Fibroblast of peridontal ligament (primary cell): ENCODE data around the gene PLA2G15.

ENCODE experiments used
- DNase-seq: peaks from one replicate; pipeline ENCODE4 v3.0.0-alpha.2; 2010; ENCODE audit errors: extremely low read depth

The PLA2G15 gene

DNA sequence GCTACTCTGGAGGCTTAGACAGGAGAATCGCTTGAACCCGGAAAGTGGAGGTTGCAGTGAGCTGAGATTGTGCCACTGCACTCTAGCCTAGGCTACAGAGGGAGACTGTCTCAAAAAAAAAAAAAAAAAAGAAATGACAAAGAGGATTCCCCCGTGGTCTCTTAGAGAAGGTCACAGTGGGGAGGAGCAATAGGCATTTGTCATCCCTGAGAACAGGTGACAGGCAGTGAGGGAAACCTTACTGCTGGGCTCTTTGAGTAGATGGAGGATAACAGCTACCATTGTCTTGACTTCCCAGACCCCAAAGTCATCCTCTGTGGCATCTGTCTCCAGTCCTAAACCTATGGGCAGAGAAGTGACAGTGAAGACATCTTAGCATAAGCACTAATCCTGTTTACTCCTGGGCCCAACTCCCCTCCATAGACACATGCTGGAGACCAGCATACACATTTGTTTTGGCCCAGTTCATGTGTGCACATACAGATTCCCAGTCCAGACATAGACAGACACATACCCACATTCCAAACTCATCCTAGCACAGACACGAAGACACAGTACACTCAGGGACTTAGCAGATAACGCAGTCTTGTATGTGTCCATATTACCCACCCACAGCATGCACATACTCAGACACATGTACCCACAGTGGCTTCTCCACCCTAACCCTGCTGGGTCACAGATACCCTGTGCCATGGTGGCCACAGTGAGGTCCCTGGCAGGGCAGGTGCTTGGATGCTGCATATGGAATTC is 11.9 kb upstream of the PLA2G15 start:
- no peak for DNase-seq

DNA sequence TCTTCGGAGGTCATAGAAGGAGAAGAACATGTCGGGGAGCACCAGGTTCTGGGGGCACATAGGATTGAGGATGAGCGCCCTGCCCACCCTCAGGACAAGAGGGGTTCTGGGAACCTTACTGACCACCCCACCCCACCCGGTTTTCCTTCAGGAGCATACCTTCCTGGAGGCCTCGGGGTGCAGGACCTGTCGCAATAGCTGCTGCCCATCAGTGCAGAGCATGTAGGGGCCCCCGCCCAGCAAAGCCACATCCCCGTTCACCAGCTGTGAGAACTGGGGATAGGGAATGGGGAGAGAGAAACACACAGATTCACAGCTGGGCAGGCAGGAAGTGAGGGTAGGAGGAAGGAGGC is 11.4 kb upstream of the PLA2G15 start:
- no peak for DNase-seq

GRCh38 chr16:68234188-68235107 is 10.7 kb upstream of the PLA2G15 start:
- DNase-seq, result no peak

DNA sequence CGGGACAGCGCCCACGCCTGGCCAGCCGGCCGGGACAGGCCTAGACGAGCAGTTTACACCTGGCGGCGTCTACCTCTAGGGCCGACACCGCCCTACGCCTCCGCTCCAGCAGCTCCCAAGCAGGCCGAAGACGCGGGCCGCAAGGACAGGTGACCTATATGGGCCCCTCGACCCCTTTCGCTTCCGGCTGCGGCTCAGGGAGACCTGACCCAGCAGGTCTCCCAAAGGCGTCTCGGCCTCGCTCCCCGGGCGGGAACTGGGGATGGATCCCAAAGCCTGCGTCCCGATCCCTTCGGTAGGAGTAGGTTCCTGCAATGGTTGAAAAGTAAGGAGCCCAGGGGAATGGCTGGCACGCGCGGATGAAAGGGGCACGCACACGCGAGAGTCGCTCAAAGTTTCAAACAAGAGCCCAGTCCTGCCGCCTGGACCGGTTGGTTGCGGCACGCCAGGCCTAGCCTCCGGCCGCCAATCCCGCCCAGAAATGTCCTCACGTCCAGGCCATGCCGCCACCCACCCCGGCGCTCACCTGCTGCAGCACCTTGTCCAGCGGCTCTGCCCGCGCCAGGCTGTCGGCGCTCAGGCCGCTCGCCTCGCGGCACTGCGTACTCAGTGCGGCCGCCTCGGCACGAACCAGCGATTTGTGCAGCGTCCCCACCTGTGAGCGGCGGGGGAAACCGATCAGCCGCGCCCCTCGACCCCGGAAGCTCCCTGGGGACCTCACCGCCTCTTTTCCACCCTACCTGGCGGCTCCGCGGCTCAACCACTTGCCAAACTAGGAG is 9.9 kb upstream of the PLA2G15 start:
- DNase-seq, result no peak

GRCh38 chr16:68235887-68236136 is 9.4 kb upstream of the PLA2G15 start, which contains the start of gene ESRP2:
Gene ESRP2, minus strand, starts transcription at chr16:68236127. Its CDS starts 82 bp downstream, at chr16:68236045.
- DNase-seq, result no peak

DNA sequence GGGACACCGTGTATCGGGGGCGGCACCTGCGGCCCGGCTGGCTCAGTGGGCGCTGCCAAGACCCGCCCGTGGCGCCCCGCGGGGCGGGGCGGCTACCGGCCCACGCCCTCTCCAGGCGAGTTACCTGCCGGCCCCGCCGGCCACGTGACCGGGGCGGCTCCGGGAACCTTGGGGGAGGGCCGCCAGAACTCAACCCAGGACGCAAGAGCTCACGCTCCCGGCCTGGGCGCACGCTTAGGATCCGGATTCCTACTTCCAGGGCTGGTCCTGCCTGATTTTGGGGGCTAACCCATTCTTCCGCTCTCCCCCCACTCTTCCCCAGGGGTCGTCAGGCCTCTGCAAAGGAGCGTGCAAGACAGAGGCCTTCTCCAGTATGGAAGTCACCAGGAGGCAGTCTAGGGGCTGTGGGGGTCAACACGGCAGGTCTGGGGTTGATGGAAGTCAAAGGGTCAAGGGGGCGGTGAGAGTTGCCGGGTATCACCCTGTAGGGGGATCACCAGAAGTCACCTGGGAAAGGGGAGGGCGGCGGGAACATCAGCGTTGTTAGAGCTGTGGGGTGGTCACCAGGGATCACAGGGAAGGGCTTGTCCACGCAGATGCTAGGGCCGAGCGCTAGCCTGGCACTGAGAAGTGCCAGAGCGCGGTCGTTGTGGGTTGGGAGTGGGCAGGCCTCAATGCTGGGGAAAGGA is 8.9 kb upstream of the PLA2G15 start:
- no peak for DNase-seq

DNA sequence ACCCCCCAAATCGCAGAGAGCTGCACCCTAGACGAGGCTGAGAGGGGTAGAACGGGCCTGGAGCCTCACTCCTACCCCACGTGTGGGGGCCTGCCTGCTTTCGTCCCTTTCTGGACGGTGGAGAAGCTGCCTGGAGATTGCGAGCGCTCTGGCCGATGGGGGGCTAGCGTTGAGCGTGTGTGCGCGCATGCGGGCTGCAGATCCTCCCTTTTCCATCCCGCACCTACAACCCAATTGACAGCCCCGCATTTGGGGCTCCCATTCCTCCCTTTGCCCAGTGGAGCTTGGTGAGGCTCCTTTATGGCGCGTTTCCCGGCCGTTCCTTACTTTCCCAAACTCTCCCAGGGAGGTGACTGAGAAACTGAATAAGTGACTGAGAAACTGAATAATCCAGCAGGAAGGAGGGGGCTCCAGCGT is 8.3 kb upstream of the PLA2G15 start:
- DNase-seq, result no peak

DNA sequence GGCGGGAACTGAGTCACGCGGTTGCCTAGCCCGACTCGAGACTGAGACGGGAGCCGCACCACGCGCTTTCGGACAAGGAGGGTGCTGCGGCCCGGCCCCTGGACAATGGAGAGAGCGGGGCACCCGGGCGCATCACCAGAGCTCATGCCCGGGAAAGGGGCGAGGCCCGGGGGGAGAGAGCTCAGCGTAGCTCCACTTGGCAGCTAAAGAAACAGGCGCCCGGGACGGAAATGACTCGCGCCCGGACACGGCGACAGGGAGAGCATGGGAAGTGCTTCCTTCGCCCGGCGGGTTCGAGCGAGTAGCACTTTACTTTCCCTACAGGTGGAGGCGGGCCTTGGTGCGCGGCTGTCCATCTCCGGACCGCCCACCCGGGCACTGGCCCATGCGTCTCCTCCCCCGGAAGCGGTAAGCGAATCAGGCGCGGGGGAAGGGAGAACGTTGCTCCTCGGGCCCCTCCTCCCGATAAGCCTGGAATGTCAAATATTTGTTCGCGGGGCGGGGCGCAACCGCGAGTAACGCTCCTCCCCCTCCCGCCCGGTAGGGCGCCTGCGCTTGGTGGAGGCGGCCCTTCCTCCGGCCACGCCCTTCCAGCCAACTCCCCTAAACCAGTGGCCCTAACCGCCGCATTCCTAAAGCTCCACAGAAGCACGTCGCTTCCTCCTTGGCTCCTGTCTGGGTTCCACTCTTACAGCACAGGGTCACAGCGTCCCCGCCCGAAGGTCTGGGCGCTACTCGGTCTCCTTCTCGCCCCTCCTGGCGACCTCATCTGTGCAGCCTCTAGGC is 7.7 kb upstream of the PLA2G15 start:
- peak; percentile 95 for DNase-seq

- no peak for DNase-seq
Measured at GRCh38 chr16:68238029-68238345, 7.2 kb upstream of the PLA2G15 start.

DNA sequence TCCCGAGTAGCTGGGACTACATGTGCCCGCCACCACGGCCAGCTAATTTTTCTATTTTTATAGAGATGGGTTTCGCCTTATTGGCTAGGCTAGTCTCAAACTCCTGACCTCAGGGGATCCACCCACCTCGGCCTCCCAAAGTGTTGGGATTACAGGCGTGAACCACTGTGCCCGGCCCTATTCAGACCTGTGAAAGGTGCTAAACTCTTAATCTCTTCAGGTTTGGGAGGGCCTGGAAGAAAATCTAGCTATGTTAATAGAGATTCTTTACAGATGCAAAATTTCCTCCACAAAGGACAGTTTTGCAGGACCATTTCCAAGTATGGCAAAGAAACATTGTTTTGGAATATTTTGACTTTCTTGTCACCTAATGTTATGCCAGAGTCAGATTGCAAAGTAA is 3.1 kb upstream of the PLA2G15 start:
- no peak for DNase-seq

DNA sequence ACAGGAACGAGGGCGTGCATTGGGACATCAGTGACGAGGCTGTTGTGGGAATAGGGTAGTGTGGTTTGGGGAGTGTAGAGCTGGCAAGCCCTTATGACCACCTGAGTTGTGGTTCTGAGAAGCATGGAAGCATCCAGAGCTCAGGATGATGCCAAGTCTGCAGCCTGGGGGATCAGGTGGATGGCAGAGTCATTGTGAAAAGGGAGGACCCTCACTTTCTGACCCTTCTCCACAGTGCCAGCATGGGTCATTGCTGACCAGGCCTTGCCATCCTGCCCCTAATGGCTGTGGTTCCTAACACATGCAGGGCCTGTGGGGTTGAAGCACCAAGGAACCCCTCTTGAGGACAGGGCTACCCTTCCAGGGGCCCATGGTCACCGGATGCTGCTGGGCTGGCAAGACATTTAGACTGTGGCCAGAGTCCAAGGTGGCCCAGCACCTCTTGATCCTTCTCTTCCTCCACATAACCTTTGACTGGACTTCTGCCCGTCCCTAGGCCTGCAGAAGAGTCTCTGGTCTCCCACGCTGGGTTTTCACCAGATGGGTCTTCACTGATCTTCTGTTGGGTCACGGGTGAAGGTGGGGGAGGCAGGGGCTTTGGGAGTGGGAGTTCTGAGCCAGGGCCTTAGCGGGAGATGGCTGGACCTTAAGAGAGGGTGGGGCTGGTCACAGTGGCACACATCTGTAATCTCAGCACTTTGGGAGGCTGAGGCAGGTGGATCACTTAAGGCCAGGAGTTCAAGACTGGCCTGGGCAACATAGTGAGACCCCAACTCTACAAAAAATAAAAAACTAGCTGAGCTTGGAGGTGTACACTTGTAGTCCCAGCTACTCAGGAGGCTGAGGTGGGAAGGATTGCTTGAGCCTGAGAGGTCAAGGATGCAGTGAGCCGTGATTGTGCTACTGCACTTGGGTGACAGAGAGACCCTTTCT is 2.0 kb upstream of the PLA2G15 start:
- DNase-seq, result no peak

DNA sequence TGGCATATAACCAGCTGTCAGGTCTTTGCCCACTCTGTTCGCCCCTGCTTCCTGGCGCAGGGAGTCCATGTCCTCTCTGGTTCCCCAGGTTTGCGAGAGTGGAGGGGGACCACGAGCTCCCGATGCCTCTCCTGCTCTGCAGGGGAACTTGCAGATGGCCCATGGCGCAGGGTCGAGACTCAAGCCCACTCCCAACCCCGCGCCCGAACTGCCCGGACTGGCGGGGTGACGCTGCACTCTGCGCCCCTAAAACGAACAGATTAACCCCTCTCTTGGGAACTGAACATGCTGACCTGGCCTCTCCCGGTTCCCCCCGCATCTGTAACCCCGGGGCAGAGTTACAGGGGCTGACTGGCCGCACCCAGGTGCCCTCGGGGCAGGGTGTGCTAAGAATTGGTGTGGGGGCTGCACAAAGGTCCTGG is 681 bp upstream of the PLA2G15 start:
- no peak for DNase-seq

DNA sequence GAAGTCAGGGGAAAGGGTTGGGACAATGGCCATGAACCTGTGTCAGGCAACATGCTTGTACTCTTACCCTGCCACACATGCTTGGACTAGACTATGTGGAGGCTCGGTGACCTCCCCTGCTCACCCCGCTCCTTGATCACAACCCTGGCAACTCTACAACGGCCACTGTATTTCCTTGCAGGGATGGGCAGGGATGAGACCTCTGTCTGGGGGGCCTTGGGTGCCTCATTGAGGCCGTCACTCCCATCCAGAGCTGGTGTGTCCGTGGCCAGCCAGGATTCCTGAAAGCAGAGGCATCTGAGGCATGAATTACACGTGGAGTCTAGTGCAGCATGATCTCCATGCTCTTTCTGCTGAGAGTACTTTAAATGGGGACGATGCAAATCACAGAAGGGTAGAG is 948 bp downstream of the PLA2G15 start:
- no peak for DNase-seq

- peak; percentile 71 for DNase-seq
Measured at GRCh38 chr16:68246666-68247065, 1.5 kb downstream of the PLA2G15 start.

DNA sequence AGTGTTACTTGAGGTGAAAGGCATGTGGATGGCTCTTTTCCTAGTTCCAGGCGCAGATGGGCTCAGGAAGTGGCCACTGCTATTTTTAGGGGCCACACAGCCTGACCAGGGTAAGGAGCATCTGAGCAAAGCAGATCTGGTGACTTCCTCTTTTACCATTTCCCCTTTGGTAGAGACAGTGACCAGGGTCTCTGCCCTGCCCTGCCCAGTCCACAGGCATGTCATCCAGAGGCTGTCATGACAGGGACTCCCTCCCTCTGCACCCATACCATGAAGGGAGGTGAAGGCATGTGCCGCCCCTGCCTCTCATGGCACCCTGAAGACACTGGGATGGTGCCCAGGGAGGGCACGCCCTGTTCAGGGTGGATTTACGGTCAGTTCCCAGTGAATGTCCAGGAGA is 2.2 kb downstream of the PLA2G15 start:
- DNase-seq, result no peak

GRCh38 chr16:68247932-68248331 is 2.8 kb downstream of the PLA2G15 start:
- DNase-seq, result no peak

- DNase-seq, result no peak
Measured at GRCh38 chr16:68249371-68249770, 4.2 kb downstream of the PLA2G15 start.

DNA sequence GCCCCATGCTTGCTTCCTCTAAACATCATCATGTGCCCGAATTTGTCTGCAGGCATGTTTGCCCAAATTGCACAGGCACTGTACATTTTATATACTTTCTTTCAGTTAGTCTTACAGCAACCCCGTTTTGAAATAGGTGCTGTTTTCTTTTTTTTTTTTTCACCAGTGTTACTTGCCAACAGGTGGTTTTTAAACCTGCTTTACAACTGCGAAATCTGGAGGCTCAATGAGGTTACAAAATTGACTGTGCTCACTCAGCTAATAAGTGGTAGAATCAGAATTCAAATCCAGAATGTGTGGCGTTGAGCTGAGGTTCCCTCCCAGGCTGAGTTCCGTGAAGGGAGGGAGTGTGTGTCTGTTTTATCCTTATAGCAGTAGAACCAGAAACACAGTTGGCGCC is 5.8 kb downstream of the PLA2G15 start:
- no peak for DNase-seq

GRCh38 chr16:68251832-68252231 is 6.7 kb downstream of the PLA2G15 start:
- DNase-seq, result no peak

DNA sequence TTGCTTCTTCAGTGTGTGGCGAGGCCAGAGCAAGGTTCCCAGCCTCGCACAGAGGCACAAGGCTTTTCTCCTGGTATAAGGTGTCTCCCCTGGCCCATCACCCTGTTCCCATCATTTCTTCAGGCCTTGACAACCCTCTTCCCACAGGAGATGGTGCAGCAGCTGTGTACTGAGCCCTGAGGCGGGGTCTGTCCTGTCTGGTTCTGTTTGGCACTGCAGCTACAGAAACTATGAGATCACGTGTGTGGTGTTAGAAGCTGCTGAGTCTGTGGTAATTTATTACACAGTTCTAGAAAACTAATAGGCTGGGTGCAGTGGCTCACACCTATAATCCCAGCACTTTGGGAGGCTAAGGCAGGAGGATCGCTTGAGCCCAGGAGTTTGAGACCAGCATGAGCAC is 7.2 kb downstream of the PLA2G15 start:
- no peak for DNase-seq
